ENCODE data around the gene IL23R.

Gene IL23R

DNA sequence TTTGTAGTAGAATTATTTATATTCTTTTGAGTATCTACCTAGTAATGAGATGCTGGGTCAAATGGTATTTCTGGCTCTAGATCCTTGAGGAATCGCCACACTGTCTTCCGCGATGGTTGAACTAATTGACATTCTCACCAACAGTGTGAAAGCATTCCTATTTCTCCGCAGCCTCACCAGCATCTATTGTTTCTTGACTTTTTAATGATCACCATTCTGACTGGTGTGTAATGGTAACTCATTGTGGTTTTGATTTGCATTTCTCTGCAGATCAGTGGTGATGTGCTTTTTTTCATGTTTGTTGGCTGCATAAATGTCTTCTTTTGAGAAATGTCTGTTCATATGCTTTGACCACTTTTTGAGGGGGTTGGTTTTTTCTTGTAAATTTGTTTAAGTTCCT, 15.3 kb upstream of the IL23R start:
- no peak for DNase-seq

DNA sequence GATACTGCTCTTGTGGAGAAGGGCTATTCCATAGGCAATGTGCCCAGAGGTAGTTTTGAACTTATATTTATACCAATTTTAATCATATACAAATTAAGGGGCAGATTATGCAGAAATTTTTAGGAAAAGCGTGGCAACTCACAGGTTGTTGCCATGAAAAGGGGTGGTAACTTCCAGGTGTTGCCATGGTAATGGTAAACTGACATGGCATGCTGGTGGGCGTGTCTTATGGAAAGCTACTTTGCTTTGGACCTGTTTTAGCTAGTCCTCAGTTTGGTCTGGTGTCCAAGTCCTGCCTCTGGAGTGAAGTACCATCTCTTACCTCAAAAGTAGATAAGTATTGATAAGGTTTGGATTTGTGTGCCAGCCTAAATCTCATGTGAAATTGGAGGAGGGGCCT, 7.9 kb upstream of the IL23R start:
- DNase-seq: no peak

DNA sequence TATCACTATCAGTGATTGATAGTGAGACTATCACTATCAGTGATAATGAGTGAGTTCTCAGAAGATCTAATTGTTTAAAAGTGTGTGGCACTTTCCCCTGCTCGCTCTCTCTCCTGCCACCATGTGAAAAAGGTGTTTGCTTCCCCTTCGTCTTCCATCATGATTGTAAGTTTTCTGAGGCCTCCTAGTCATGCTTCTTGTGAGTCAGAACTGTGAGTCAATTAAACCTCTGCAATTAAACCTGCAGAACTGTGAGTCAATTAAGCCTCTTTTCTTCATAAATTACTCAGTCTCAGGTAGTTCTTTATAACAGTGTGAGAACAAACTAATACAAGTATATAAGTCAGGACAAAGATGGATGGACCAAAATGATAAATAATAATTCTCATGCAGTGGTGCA, 7.0 kb upstream of the IL23R start:
- DNase-seq: no peak

DNA sequence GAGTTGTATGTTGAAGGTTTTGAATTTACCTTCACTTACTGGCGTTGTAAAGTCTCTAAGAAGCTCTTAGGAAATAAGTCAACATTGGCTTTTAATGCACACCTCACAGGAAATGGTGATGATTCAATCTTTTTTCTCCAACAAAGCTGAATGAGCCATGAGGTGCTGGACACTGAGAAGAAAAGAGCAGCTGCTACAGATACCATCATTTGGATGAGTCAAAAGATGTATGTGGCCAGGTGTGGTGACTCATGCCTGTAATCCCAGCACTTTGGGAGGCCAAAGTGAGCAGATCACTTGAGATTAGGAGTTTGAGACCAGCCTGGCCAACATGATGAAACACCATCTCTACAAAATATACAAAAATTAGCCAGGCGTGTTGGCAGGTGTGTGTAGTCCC, 3.3 kb upstream of the IL23R start:
- no peak for DNase-seq

DNA sequence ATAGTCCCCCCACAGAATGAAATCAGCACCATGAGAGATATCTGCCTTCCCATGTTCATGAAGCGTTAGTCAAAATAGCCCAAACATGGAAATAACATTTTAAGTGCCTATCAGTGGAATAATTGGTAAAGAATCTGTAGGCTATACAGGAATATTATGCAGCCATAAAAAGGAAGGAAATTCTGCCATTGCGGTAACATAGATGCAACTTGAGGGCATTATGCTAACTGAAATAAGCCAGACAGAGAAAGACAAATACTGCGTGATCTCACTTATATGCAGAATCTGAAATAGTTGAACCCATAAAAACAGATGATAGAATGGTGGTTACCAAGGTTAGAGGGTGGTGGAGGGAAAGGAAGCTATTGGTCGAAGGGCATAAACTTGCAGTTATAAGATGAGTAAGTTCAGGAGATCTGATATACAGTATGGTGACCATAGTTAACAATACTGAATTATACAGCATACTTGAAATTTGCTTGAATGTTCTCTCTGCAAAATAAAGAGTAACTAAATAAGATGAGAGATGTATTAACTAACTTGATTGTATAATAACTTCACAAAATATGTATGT, 699 bp upstream of the IL23R start:
- DNase-seq: no peak

DNA sequence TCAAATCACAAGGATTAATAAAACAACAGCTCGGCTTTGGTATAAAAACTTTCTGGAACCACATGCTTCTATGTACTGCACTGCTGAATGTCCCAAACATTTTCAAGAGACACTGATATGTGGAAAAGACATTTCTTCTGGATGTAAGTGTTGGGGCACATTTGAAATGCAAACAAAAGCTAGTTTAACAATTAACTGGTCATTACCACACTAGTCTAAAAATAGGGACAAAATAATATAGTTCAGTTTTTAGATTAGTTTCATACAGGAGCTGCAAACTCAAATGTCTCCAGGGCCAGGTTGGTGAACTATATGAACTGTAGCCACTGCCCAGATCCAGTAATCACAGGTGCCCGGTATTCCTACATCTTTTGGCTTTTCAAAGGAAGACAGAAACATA, 3.2 kb downstream of the IL23R start:
- no peak for DNase-seq

DNA sequence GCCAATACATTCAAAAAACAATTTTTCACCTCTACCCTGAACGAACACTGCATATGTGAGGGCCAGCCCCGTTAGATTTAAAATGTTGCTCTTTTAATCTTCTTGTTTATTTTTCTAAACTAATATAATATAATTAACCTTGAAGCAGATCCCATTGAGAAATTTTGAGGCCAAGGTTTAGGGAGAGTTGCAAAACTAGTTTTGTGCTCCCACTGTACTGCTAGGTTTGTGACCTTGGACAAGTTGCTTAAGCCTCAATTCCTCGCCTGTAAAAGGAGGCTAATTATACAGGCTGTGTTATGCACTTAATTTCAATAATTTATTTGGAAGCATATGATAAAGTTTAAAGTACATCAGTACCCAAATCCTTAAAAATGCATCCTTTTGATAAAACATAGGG, 3.7 kb downstream of the IL23R start:
- DNase-seq: no peak

DNA sequence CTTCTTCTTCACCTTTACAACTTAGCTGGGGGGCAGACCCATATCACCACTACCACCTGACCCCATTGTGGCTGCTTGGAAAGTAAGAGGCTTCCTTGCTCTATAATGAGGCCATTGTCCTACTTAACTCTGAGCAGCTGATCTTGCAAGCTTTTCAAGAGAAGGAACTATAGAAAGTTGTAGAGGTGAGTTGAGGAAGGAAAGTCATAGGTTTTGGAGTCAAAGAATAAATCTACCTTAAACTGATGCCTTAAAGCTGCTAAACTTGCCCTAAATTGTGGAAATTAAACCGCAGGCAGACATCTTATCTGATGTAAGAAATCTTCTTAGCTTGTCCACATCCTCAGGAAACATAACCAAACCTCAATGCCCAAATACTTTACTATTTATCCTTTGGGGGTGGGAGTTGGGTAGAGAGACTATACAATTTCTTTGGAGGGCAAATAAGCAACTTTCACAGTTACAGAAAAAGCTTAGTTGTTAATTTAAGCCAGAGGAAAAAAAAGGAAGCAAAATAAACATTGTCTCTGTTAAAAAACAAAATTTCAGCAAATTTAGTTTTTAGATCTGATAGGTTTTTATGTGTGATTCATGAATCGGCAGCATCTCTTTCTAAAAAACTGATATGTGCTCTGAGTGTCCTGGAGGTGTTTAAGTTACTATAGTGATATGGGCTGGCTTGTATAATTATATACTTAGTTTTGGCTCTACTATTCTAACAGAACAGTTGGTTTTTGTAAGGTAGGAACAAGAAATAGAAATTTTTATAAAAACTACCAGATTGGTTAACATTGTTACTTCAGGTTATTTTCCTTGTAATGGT, 4.7 kb downstream of the IL23R start:
- DNase-seq: no peak

DNA sequence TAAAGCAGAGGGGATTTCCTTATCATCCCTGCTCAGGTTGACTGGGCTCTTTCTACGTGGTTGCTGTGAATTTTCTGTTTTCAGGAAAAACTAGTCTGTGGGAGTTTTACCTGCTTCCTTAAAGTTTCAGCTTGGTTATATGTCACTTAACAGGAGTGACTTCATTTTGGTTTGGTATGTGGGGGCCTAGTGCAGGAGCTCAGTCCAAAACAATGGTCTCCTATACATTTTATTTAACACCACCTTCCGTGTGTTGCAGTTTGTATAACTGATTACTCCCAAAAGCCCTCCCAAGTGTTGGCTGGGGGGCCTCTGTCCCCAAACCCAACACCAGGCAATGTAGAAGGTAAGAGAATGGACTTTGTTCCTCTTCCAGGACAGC, 5.3 kb downstream of the IL23R start:
- no peak for DNase-seq

DNA sequence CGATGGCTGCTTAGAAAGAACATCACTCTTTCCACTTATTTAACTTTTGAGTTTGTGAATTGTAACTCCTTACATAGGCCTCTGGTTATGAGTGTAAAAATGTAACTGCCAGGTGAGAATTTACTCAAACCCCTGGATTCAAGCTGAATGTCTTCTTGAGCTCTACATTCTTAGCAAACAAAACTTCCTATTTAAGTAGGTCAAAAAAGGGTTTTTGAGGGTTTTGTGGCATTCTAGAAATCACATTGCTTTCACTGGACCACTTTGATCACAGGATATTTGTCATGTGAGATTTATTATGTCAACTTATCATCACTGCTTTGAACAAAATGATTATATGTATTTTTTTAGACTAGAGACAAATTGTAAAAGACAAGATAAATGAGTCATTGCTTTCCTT, 5.7 kb downstream of the IL23R start:
- no peak for DNase-seq

DNA sequence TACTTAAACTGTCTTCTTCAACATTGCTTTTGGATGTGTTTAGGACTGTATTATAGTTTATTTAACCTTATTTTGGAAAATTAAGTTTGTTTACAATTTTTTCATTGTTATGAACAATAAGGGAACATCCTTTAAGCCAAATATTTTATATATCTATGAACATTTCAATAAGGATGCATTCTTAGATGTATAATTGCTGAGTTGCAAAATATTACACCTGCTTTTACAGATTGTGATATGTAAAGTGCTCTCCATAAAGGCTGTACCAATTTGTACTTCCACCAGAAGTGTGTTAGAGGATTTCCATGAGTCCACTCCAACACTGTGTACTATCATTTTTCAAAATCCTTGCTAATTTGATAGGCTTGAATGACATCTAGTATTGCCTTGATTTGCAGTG, 7.7 kb downstream of the IL23R start:
- DNase-seq: no peak

DNA sequence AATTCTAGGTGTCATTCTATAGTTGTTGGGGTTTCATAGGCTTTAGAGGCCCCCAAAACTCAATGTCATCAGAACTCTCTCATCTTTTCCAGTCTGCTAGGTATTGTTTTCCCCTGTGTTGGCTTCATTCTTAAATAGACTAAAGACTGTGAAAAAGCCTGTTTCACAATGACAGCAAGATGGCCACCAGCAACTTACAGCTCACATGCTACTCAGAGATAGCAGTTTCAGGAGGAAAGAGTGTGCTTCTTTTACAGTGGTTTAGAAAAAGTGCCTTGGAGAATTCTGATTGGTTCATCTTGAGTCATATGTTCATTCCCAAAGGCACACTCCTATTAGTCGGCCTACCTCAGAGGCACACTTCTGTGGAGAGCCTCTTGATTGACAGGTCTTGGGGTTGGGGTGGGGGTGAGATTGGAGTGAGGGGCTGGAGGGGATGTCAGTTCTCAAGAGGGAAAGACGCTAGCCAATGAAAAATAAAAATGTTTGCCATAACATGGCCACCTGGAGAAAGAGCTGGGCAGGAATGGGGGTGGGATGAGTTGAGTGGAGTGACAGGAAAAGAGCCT, 8.5 kb downstream of the IL23R start:
- no peak for DNase-seq

DNA sequence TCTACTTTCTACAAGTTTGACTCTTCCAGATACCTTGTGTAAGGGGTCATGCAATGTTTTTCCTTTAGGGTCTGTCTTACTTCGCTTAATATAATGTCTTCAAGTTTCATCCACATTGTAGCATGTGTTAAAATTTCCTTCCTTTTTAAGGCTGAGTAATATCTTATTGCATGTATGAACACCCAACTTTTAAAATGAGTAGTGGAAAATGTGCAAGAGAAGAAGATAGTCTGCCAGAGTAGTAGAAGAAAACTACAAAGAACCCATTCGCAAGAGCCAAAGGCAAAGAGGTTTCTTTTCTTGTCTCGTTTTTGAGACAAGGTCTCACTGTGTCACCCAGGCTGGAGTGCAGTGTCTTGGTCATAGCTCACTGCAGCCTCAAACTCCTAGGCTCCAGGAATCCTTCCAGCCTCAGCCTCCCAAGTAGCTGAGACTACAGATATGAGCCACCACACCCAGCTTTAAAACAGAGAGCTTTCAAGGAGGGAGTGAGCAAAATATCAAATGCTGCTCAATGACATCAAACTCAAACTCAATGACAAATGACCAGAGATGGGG, 9.4 kb downstream of the IL23R start:
- no peak for DNase-seq

DNA sequence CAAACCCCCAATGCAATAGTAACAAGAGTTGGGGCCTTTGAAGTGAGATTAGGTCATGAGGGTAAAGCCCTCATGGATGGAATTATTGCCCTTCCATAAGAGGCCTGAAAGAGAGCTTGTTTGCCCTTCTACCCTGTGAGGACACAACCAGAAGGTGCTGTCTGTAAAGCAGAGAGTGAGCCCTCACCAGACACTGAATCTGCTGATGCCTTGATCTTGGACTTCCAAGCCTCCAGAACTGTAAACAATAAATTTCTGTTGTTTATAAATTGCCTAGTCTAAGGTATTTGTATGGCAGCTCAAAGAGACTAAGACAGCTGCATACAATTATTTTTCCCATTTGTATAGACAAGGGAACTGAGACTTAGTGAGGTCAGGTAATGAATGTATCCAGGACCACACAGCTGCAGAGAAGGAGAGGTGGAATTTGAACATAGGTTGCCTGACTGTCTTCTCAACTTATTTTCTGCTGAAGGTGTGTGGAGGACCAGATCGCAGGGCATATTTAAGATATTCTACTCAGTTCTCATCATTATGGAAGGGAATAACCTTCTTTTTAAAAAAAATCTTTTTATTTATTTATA, 18.7 kb downstream of the IL23R start:
- no peak for DNase-seq

DNA sequence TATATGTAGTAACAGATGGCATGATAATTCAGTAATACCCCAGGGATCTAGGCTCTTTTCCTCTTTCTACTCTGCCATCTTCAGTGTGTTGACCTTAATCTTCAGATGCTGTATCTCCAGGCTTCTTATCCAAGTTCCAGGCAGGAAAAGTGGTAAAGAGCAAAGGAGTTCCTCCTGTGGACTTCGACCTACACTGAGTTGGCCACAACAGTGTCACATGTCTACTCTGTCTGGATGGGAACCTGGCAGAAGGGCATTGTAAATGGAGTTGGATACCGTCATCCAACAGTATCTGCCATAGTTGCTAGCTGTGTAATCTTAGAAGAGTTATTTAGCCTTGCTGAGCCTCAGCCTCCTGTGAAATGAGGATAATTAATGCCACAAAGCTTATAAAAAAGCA, 21.9 kb downstream of the IL23R start:
- DNase-seq: no peak

DNA sequence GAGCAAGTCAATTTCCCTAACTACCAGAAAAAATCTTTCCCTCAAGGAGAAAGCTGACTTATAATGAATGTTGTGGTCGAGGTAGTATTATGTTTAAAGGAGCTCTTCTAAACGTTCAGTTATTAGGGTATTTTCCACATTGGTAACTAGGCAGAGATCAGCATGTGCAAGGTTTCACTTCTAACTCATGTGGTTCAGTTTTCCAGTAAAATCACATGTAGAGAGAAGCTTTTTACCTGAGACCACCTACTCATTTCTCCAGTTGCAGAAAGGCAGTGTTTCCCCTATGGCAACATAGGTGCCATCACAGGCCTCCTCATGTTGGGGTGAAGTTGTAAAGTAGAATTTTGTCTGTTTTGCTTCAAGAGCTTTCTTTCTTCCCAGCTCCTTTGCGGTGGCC, 23.7 kb downstream of the IL23R start:
- DNase-seq: no peak

DNA sequence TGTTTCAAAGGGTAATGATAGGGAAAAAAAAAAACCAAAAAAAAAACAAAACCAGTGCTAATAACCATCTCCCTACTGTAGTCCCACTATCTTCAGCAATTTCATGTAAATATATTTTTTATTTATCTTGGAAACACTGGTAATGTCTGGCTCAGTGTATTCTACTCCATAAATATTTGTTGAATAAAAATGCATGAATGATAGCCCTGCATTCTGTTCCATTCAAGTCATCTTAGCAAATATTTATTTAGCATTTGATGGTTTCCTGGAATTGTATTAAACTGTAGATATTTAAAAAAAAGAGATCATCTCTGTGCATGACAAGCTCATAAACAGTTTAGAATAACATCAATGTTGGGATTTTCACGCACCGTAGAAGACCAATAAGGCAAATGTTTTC, 24.2 kb downstream of the IL23R start:
- DNase-seq: no peak

DNA sequence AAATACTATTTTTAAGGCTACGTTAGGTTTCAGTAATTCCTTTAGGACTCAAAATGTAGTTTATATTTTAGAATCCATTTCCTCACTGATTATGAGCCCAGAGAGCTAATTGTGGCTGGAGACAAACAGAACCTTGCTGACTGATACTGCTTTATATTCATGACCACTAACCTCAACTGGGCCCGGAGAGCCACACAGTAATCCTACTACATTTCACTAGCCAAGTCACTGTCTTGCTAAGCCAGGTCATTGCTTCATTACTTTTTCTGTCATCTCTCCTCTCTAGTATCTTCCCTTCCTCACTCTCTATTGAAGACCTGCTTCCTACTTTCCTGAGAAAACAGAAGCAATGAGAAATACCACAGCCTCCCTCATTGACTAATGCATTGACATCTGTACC, 24.7 kb downstream of the IL23R start:
- DNase-seq: no peak

DNA sequence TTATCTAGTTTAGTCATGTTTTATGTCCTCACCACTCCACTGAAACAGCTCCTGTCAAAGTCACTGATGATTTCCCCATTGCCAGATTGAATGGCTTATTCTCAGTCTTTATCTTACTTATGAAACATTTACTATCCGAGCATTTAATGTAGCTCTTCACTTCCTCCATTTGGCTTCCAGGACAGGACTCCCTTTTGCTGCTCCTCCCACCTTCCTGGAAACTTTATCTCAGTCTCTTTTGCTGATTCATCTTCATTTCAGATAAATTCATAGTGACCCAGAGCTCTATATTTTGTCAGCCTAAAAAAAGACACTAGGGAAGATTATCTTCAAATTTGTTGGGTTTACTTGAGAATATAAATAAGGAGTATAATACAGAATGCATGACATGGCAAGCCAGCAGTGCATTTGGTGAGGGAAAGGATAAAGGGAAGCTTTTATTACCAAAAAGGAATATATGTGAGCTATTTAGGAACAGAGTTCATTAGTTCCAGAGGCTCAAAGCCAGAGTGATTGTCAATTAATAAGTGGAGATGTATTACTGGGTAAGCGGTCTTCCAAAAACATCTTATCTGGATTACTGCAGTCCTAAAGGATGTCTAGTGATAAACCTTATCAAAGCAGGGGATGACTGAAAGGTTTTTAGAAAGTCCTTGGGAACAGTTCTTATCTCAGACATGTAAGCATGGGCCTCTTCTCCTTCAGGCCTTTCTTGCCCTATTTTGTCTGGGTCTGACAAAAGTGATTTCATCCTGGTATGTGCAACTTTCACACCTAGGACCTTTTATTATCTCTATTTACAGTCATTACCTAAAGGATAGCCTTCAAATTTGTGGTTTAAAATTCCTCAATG, 25.6 kb downstream of the IL23R start:
- no peak for DNase-seq

DNA sequence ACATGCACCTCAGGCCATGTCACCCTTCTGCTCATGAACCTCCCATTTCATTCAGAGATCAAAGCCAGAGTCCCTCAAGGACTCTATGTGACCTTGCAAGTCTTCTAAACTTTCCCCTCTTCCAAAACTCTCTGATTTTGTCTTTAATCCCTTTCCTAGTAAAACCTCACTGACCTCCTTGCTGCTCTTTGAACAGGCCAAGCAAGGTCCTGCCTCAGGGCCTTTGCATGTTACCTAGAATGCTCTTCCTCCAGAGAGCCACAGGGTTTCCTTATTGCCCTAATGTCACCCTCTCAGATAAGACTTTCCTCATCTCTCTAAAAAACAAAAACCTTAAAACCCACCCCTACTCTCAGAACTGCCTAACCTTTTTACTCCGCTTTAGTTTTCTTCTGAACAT, 26.6 kb downstream of the IL23R start:
- no peak for DNase-seq

DNA sequence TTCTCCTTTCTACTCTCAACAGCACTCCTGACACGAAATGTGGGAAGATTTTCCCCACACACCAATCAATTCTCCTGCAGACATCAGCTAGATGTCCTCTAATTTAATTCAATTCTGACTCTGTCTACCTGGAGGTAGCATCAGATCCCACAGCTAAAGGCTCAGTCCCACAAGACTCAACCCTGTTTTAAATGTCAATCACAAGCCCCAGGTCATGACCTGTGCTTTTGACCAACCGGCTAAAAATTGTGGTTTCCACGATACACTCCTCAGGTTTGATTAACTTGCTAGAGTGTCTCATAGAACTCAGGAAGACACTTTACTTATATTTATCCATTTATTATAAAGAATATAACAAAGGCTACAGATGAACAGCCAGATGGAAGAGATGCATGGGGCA, 27.4 kb downstream of the IL23R start:
- DNase-seq: no peak

DNA sequence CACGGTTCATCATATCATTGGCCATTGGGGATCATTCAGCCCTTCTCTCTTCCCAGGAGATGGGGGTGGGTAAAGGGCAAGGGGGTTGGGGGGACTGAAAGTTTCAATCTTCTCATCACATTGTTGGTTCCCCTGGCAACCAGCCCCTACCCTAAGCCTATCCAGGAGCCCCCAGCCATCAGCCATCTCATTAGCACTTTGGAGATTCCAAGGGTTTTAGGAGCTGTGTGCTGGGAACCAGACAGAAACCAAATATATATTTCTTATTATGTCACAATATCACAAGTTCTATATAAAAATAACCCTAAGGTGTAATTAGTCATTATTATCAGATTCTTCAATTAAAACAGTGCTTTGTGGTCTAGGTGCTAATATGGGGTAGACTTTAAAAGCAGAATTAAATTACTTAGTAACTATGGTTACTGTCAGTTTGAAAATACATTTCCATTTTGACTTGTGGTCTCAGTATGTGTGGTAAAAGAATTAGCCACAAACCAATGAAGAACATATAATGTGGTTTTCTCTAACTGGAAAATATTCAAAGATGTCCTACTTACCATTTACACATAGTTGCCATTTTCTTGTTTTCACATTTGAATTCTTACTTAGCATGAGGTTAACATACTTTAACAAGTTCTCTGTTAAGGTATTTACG, 28.1 kb downstream of the IL23R start:
- no peak for DNase-seq

DNA sequence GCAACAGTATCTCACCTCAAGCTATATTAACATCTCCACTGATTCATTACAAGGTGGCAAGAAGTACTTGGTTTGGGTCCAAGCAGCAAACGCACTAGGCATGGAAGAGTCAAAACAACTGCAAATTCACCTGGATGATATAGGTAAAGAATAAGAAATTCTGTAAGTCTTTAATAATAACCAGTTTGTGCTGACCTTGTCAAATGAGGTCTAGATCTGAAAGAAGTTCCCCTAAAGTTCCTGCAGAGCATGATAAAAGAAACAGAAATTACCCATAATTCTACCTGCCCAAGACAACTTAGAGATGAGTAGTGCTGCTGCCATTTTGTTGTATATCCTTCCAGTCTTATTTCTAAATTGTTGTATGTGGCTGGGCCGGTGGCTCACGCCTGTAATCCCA, 34.5 kb downstream of the IL23R start:
- DNase-seq: no peak

All from activated CD4-positive, alpha-beta T cell treated with anti-CD3 and anti-CD28 coated beads for 1 hour (primary cell).